ENCODE data around the gene SYP.

GRCh38 chrX:49243166-49243565 is 43.2 kb upstream of the SYP start:
- TF ChIP-seq POLR2AphosphoS5 (IDR thresholded peaks at IDR 0.05), result no peak
- TF ChIP-seq, protein P1, sequence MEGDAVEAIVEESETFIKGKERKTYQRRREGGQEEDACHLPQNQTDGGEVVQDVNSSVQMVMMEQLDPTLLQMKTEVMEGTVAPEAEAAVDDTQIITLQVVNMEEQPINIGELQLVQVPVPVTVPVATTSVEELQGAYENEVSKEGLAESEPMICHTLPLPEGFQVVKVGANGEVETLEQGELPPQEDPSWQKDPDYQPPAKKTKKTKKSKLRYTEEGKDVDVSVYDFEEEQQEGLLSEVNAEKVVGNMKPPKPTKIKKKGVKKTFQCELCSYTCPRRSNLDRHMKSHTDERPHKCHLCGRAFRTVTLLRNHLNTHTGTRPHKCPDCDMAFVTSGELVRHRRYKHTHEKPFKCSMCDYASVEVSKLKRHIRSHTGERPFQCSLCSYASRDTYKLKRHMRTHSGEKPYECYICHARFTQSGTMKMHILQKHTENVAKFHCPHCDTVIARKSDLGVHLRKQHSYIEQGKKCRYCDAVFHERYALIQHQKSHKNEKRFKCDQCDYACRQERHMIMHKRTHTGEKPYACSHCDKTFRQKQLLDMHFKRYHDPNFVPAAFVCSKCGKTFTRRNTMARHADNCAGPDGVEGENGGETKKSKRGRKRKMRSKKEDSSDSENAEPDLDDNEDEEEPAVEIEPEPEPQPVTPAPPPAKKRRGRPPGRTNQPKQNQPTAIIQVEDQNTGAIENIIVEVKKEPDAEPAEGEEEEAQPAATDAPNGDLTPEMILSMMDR (IDR thresholded peaks at IDR 0.05 in 8 of 11, conservative IDR thresholded peaks at IDR 0.05 in 3 of 11), result no peak

Data from spleen (tissue), 7 donors.